Aorta (tissue), 5 donors: Measurements from ENCODE around the gene FHL2. TPM values are rescaled to one million over a fixed set of nuclear protein-coding genes. Genes with fewer than 3 reads are reported as not detected.
A peak's percentile ranks its signal among the peaks of the same experiment; 100 is the strongest.

Experiments
- ATAC-seq: fragments of 200-7000 bp; cut with Tn5 transposase; one replicate; pipeline ENCODE4 v1.9.1; 2022; ENCODE audit warnings: moderate library complexity; ENCODE audit not compliant: low FRiP score
- DNase-seq, 2 donors: peaks; one replicate each; pipeline ENCODE4 v3.0.0-alpha.2; 2020
- H3K27ac ChIP-seq, 2 donors: one replicate each; pipeline ENCODE4 v1.5.1; 2013; ENCODE audit warnings: low read length in 2 of 2, mild to moderate bottlenecking in 2 of 2, moderate library complexity in 2 of 2, control low read depth in 1 of 2, inconsistent platforms in 1 of 2, low read depth in 1 of 2
- H3K27me3 ChIP-seq, 2 donors: one replicate each; pipeline ENCODE4 v1.6.1; 2013; ENCODE audit warnings: control low read depth in 1 of 2, low read length in 1 of 2, mild to moderate bottlenecking in 1 of 2, moderate library complexity in 1 of 2; ENCODE audit not compliant: insufficient read depth in 2 of 2, control insufficient read depth in 1 of 2
- H3K36me3 ChIP-seq, 2 donors: one replicate each; pipeline ENCODE4 v1.6.1; 2013; ENCODE audit warnings: control low read depth in 1 of 2, low read length in 1 of 2, mild to moderate bottlenecking in 1 of 2; ENCODE audit not compliant: insufficient read depth in 2 of 2, control insufficient read depth in 1 of 2
- H3K4me1 ChIP-seq, 2 donors: one replicate each; pipeline ENCODE4 v1.6.1; 2013; ENCODE audit warnings: low read length in 2 of 2, control low read depth in 1 of 2, mild to moderate bottlenecking in 1 of 2, moderate library complexity in 1 of 2; ENCODE audit not compliant: insufficient read depth in 2 of 2, control insufficient read depth in 1 of 2
- H3K4me3 ChIP-seq, 2 donors: one replicate each; pipeline ENCODE4 v1.5.1; 2013; ENCODE audit warnings: low read length in 2 of 2, control low read depth in 1 of 2, mild to moderate bottlenecking in 1 of 2
- H3K9me3 ChIP-seq: one replicate; pipeline ENCODE4 v1.6.1; 2013; ENCODE audit warnings: mild to moderate bottlenecking, low read length; ENCODE audit not compliant: control insufficient read depth
- WGBS, 2 donors: extraction: QIAGEN DNeasy Blood & Tissue Kit; methylation state at CpG; one replicate each; pipeline ENCODE4 v1.1.7; 2013; 5-methylcytosine and 5-hydroxymethylcytosine counted together
- intact Hi-C, 2 donors: fragments of 100-400 bp; cut with DNase I; formaldehyde crosslinking; loops; one replicate each; pipeline versions ENCODE4 v1.14.2 to v1.15.0; 2022
- polyA plus RNA-seq, 2 donors: library from polyadenylated mRNA; stranded (reverse); fragments of 200-250 nt; gene quantifications; one replicate each; pipeline ENCODE4 v1.2.3, GENCODE V29; 2013
- total RNA-seq, 2 donors: library from RNA; stranded (reverse); fragmentation: NEBNext Ultra II Directional; extraction: Animal tissue kit (Norgen Biotek cat#: 25700); gene quantifications; one replicate each; pipeline ENCODE4 v1.2.1, GENCODE V29; 2021
- donor health status: healthy with polysubstance abuse.
- donor health status: Bipolar disorder and iron deficiency.
- donor health status: DM: no; HTN: no; CAD: no.
- donor health status: DM: no; HTN: no; CAD: no.
- donor health status: DM: yes; HTN: yes; CAD: no.

Gene FHL2
- total and polyA plus RNA-seq, 4 donors, result 60.4 to 129 (median 67.8) TPM

DNA sequence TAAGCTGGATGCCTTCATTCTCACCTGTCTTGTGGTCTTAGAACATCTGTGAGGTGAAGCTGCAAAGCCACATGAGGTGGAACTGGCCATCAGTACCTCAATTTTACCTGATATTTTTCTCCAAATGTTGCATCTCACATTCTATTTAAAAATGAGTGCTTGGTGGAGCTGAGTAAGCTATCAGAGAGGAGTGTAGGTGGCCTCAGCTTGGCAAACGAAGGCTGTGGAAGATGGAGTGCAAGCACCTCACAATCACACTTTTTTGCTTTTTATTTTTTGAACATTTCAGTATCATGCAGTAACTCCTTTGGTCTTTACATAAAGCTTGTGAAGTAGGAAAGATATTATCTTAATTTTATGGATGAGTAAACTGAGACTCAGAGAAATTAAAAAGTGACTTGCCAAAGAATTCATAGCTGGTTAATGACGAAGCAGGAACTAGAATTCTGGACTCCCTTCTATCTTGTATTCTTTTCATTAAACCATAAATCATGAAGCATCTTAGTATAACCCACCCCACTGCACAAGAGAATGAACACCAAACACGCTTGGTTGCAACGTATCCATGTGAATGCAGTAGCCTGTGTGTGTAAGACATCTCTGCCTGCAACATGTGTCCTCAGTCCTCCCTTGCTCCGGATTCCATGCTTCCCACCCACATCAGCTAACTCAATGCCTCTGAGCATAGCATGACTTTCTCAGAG is 34.3 kb downstream of the FHL2 start:
- ATAC-seq (no peak), DNase-seq (no peak)
- Histone ChIP-seq H3K4me1 (no peaks in the 10 kb centered on the region), H3K27ac (no peak overlapping the region), H3K27me3 (no peaks in the 10 kb centered on the region), H3K9me3 (no peaks in the 10 kb centered on the region), H3K4me3 (no peak overlapping the region), H3K36me3 (peaks cover 4 to 10% of the 10 kb centered on the region in 2 donors)
- intact Hi-C loops, result no loop called here
- WGBS, 2 donors, result 81 to 88% methylated on average over 5 of the region's 5 CpGs

DNA sequence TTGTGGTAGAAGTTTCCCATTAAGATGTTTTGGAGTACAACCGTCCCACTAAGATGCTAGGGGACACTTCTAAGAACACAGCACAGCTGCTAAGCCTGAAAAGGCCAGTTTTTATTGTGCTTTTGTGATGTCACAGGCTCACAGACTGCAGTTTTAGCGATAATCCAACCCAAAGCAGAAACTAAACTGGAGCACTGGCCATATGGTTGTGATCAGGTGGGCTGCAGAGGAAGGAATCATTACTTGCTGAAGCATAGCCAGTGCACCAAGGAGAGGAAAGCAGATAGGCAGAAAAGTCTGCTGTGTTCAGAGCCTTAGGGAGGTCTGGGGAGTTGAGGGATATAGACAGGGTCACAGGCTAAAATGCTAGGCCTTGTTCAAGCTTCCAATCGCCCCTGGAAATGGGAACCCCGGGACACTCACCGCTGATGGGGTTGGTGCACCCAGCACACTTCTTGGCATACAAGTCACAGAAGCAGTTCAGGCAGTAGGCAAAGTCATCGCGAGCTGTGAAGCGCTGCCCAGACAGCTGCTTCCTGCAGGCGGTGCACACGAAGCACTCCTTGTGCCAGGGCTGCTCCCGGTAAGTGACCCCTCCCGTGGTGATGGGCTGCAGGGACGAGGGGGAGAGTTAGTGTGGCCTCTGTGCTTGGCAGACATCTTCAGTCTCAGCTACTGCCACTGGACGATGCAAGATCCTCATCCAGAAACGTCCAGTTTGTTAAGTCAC is 35.8 kb downstream of the FHL2 start:
- Histone ChIP-seq H3K4me3 (no peak overlapping the region), H3K9me3 (no peaks in the 10 kb centered on the region), H3K36me3 (peaks cover 4 to 11% of the 10 kb centered on the region in 2 donors), H3K27me3 (no peaks in the 10 kb centered on the region), H3K27ac (no peak overlapping the region), H3K4me1 (peaks cover 2% of the 10 kb centered on the region in 2 donors)
- ATAC-seq (no peak), DNase-seq (no peak)
- intact Hi-C loops, result no loop called here
- 81 to 83% methylated on average over 15 of the region's 15 CpGs for WGBS, 2 donors

DNA sequence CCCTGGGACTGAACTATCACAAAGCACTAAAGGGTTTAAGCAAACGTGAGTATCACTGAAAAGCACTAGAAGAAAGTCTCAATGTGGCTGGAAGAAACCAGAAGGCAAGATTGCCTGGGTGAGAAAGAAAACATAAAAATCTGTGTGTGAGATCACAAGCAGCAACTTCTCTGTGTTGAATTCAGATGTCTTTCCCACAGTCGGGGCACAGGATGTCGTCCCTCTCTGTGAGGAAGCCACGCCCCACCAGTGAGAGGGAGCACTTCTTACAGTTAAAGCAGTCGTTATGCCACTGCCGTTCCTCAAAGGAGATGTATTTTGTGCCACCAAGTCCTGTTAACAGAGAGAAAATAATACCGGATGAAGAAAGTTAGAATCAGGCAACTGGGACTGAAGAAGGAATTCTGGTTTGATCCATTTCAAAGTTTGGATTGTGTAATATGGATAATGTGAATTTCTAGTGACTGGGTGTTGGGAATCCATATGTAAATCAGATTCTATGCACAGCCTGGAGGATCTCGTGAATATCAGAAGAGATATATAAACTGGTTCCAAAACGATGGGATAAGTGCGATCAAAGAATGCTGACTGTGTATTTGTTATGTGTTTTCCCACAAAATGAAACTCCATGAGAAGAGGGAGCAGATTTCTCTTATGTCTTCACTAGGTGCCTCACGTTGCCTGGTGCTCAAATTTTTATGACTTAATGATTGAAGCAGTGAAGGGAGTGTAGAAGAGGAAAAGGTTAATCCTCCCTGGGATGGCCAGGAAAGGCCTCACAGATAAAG is 37.6 kb downstream of the FHL2 start:
- no peak overlapping the region for H3K4me3 ChIP-seq
- H3K36me3 ChIP-seq, result peaks cover 7 to 8% of the 10 kb centered on the region in 2 donors
- no peak overlapping the region for H3K27ac ChIP-seq
- H3K4me1 ChIP-seq, result peaks cover 2% of the 10 kb centered on the region in 2 donors
- 78 to 85% methylated on average over 11 of the region's 11 CpGs for WGBS, 2 donors
- intact Hi-C loops, result no loop called here
- DNase-seq (no peak), ATAC-seq (no peak)
- H3K27me3 ChIP-seq, result no peaks in the 10 kb centered on the region
- H3K9me3 ChIP-seq, result peaks cover 1% of the 10 kb centered on the region

- Histone ChIP-seq H3K27ac (no peak overlapping the region), H3K27me3 (no peaks in the 10 kb centered on the region), H3K4me3 (no peak overlapping the region), H3K4me1 (peaks cover 2% of the 10 kb centered on the region in 2 donors), H3K9me3 (peaks cover 2% of the 10 kb centered on the region), H3K36me3 (peaks cover 6 to 7% of the 10 kb centered on the region in 2 donors)
- WGBS, 2 donors, result 10 to 16% methylated on average over 6 of the region's 6 CpGs
- intact Hi-C loops, result no loop called here
- DNase-seq (no peak), ATAC-seq (no peak)
Observed at GRCh38 chr2:105358593-105358992, 40.3 kb downstream of the FHL2 start.

GRCh38 chr2:105357122-105357521 is 41.7 kb downstream of the FHL2 start:
- DNase-seq (no peak), ATAC-seq (no peak)
- Histone ChIP-seq H3K9me3 (peaks cover 2% of the 10 kb centered on the region), H3K4me3 (no peak overlapping the region), H3K27ac (no peak overlapping the region), H3K27me3 (no peaks in the 10 kb centered on the region), H3K36me3 (peaks cover 6 to 7% of the 10 kb centered on the region in 2 donors), H3K4me1 (peaks cover 2% of the 10 kb centered on the region in 2 donors)
- intact Hi-C loops, result no loop called here
- WGBS, 2 donors, result 97 to 100% methylated on average over 1 of the region's 1 CpG

- Histone ChIP-seq H3K27ac (no peak overlapping the region), H3K9me3 (no peaks in the 10 kb centered on the region), H3K36me3 (peaks cover 13% of the 10 kb centered on the region in 2 donors), H3K4me3 (no peak overlapping the region), H3K4me1 (peaks cover 0 to 1% of the 10 kb centered on the region in 2 donors), H3K27me3 (no peaks in the 10 kb centered on the region)
- ATAC-seq (no peak), DNase-seq (no peak)
- intact Hi-C loops, result no loop called here
- WGBS, 2 donors, result 78 to 81% methylated on average over 4 of the region's 4 CpGs
Observed at GRCh38 chr2:105344704-105345345, 54.0 kb downstream of the FHL2 start.

GRCh38 chr2:105339414-105339813 is 59.4 kb downstream of the FHL2 start:
- H3K27me3 ChIP-seq, result no peaks in the 10 kb centered on the region
- no peaks in the 10 kb centered on the region for H3K9me3 ChIP-seq
- 83 to 84% methylated on average over 4 of the region's 4 CpGs for WGBS, 2 donors
- no peaks in the 10 kb centered on the region for H3K4me1 ChIP-seq
- H3K36me3 ChIP-seq, result peaks cover 4 to 6% of the 10 kb centered on the region in 2 donors
- intact Hi-C loops, result no loop called here
- H3K4me3 ChIP-seq, result no peak overlapping the region
- H3K27ac ChIP-seq, result no peak overlapping the region
- DNase-seq (no peak), ATAC-seq (no peak)

DNA sequence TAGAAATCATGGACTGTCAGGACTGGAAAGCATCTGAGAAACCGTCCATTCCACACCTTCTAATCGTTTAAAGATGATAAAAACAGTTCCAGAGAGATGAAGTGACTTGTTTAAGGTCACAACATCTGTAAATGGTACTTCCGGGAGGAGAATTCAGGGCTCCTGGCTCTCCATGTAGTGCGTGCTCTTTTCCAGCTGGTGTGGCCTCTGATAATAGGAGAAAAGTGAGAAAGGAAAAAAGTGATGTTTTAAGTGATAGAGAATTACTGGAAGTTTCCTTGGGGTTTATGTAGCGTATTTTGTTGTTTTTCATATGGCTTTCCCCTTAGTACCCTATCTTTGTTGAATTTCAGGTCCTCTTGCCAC is 60.8 kb downstream of the FHL2 start:
- 5% methylated on average over 5 of the region's 5 CpGs for WGBS, 2 donors
- Histone ChIP-seq H3K36me3 (peaks cover 4% of the 10 kb centered on the region in 2 donors), H3K4me3 (peak overlapping the region; percentile 92 to 98), H3K27ac (peak overlapping the region; percentile 61 to 99), H3K9me3 (no peaks in the 10 kb centered on the region), H3K4me1 (no peaks in the 10 kb centered on the region), H3K27me3 (no peaks in the 10 kb centered on the region)
- intact Hi-C loops, result no loop called here
- ATAC-seq, result no peak
- no peak for DNase-seq
